ENCODE data around the gene GMNN.
"Not testable (repeated sequence)": the region's sequence is repeated elsewhere in the genome, so short reads cannot be mapped to it uniquely, and the experiment has no call there.

The GMNN gene

GRCh38 chr6:24761193-24761835 is 13.4 kb upstream of the GMNN start:
- DNase-seq (ENCODE audit: low read depth, low spot score): no peak

GRCh38 chr6:24761851-24762250 is 12.9 kb upstream of the GMNN start:
- DNase-seq (ENCODE audit: low read depth, low spot score): no peak

GRCh38 chr6:24763578-24763977 is 11.2 kb upstream of the GMNN start:
- DNase-seq (ENCODE audit: low read depth, low spot score): no peak

- not testable (repeated sequence) for DNase-seq (ENCODE audit: low read depth, low spot score)
Measured at GRCh38 chr6:24764833-24765828, 9.6 kb upstream of the GMNN start.

- not testable (repeated sequence) for DNase-seq (ENCODE audit: low read depth, low spot score)
Measured at GRCh38 chr6:24765968-24766367, 8.8 kb upstream of the GMNN start.

GRCh38 chr6:24766680-24767462 is 7.9 kb upstream of the GMNN start:
- no peak for DNase-seq (ENCODE audit: low read depth, low spot score)

GRCh38 chr6:24768361-24768760 is 6.4 kb upstream of the GMNN start:
- no peak for DNase-seq (ENCODE audit: low read depth, low spot score)

- DNase-seq (ENCODE audit: low read depth, low spot score): no peak
Measured at GRCh38 chr6:24775520-24776058, 852 bp downstream of the GMNN start.

- DNase-seq (ENCODE audit: low read depth, low spot score): no peak
Measured at GRCh38 chr6:24777227-24777626, 2.5 kb downstream of the GMNN start.

GRCh38 chr6:24778121-24778520 is 3.4 kb downstream of the GMNN start:
- DNase-seq (ENCODE audit: low read depth, low spot score): no peak

- no peak for DNase-seq (ENCODE audit: low read depth, low spot score)
Measured at GRCh38 chr6:24778878-24779277, 4.1 kb downstream of the GMNN start.

- no peak for DNase-seq (ENCODE audit: low read depth, low spot score)
Measured at GRCh38 chr6:24779416-24780016, 4.8 kb downstream of the GMNN start.

- DNase-seq (ENCODE audit: low read depth, low spot score): no peak
Measured at GRCh38 chr6:24780206-24780605, 5.5 kb downstream of the GMNN start.

- no peak for DNase-seq (ENCODE audit: low read depth, low spot score)
Measured at GRCh38 chr6:24788031-24788665, 13.4 kb downstream of the GMNN start.

GRCh38 chr6:24795106-24795505 is 20.4 kb downstream of the GMNN start:
- DNase-seq (ENCODE audit: low read depth, low spot score): no peak

- no peak for DNase-seq (ENCODE audit: low read depth, low spot score)
Measured at GRCh38 chr6:24796616-24797290, 22.0 kb downstream of the GMNN start.

- no peak for DNase-seq (ENCODE audit: low read depth, low spot score)
Measured at GRCh38 chr6:24797596-24798216, 23.0 kb downstream of the GMNN start.

GRCh38 chr6:24798740-24799540 is 24.2 kb downstream of the GMNN start, which contains the start of gene ARMH2:
Gene ARMH2, minus strand, starts transcription at chr6:24798917. Its CDS starts 60 bp downstream, at chr6:24798857.
- no peak for DNase-seq (ENCODE audit: low read depth, low spot score)

GRCh38 chr6:24799541-24799915 is 24.8 kb downstream of the GMNN start:
- DNase-seq (ENCODE audit: low read depth, low spot score): no peak

All from brain pericyte (primary cell).